HepG2 (cell line): ENCODE data around the gene ADGRG1. TPM values are rescaled to one million over a fixed set of nuclear protein-coding genes. Genes with fewer than 3 reads are reported as not detected.

Experiments
- ATAC-seq: fragments of 200-7000 bp; cut with Tn5 transposase; 3 replicates; pipeline ENCODE4 v1.9.1; 2020; ENCODE audit warnings: mild to moderate bottlenecking, moderate library complexity
- BruUV-seq: library from RNA; stranded (reverse); fragments of 400-500 nt; replicated peaks from 2 replicates; lab custom pipeline; 2021; lab: Mats Ljungman, UMichigan
- CTCF ChIA-PET: fragments of 300-600 bp; formaldehyde crosslinking; extraction: SDS; loops from one replicate; lab custom pipeline; 2021; ENCODE audit warnings: low total read pairs, inconsistent platforms, low intra/inter-chr PET ratio; lab: Yijun Ruan, JAX
- POLR2A ChIA-PET: fragments of 350-600 bp; sonication (Branson Sonifier 250); formaldehyde crosslinking; loops from one replicate; lab custom pipeline; 2020; ENCODE audit warnings: antibody characterized with exemption, inconsistent platforms; lab: Yijun Ruan, JAX
- DNase-seq: peaks from one replicate; pipeline ENCODE4 v3.0.0-alpha.2; 2015; ENCODE audit warnings: low spot score
- FAIRE-seq: peaks from 3 replicates; lab custom pipeline; 2011; peaks lifted over from hg19 to GRCh38; lab: Jason Lieb, UNC
- H2AFZ ChIP-seq: one replicate; pipeline ENCODE4 v1.6.1; 2011; ENCODE audit warnings: low read length, inconsistent platforms
- H3K27ac ChIP-seq: fragments of 300-600 bp; 3 replicates; pipeline ENCODE4 v1.8.0; 2011; ENCODE audit warnings: mixed run types, mild to moderate bottlenecking, mixed read lengths, low read length, inconsistent platforms; ENCODE audit not compliant: insufficient read depth; ENCODE audit errors: extremely low read length
- H3K27me3 ChIP-seq, 2 experiments: fragments of 200-600 bp in 1 of 2; 2 replicates in 1 of 2; 3 replicates in 1 of 2; pipeline versions ENCODE4 v1.6.0 to v1.8.0; 2011; ENCODE audit warnings: low read length in 2 of 2, mild to moderate bottlenecking in 2 of 2, moderate library complexity in 2 of 2, inconsistent platforms in 1 of 2; ENCODE audit not compliant: insufficient read depth in 2 of 2, control insufficient read depth in 1 of 2
- H3K36me3 ChIP-seq, 2 experiments: fragments of 200-600 bp in 1 of 2; replicated peaks in 1 of 2; 2 replicates in 1 of 2; 3 replicates in 1 of 2; pipeline versions ENCODE4 v1.5.1 to v1.8.0; 2011; ENCODE audit warnings: low read length in 2 of 2, inconsistent platforms in 1 of 2; ENCODE audit not compliant: insufficient read depth in 2 of 2, control insufficient read depth in 1 of 2
- H3K4me1 ChIP-seq: 2 replicates; pipeline ENCODE4 v1.5.1; 2012; ENCODE audit warnings: low read length, inconsistent platforms; ENCODE audit not compliant: insufficient read depth
- H3K4me2 ChIP-seq: 2 replicates; pipeline ENCODE4 v1.6.0; 2011; ENCODE audit warnings: low read depth, low read length, inconsistent platforms
- H3K4me3 ChIP-seq, 3 experiments: fragments of 200-600 bp in 1 of 3; sonication (generic), shearing (Covaris generic) in 1 of 3; replicated peaks in 1 of 3; 2 replicates each; pipeline ENCODE4 v1.5.1; 2011 to 2016; ENCODE audit warnings: low read length in 3 of 3, inconsistent platforms in 2 of 3, low read depth in 2 of 3, mild to moderate bottlenecking in 2 of 3, control low read depth in 1 of 3, mixed read lengths in 1 of 3; ENCODE audit not compliant: insufficient read depth in 1 of 3
- H3K79me2 ChIP-seq: one replicate; pipeline ENCODE4 v1.6.1; 2011; ENCODE audit warnings: low read length, inconsistent platforms; ENCODE audit not compliant: insufficient read depth
- H3K9ac ChIP-seq: 2 replicates; pipeline ENCODE4 v1.6.0; 2011; ENCODE audit warnings: mild to moderate bottlenecking, low read depth, low read length, inconsistent platforms; ENCODE audit not compliant: insufficient read depth
- H3K9me3 ChIP-seq: 2 replicates; pipeline ENCODE4 v1.5.1; 2012; ENCODE audit warnings: mild to moderate bottlenecking, low read length
- H4K20me1 ChIP-seq: 2 replicates; pipeline ENCODE4 v1.6.0; 2011; ENCODE audit warnings: inconsistent platforms, mild to moderate bottlenecking, low read length, moderate library complexity; ENCODE audit not compliant: insufficient read depth
- DNMT1 ChIP-seq: sonication (generic); formaldehyde crosslinking; IDR thresholded peaks from 2 replicates; pipeline ENCODE4 v1.5.1; 2020; ENCODE audit warnings: mild to moderate bottlenecking, missing genetic modification reagents
- HNRNPL ChIP-seq: fragments of 200-400 bp; formaldehyde crosslinking; IDR thresholded peaks from 2 replicates; pipeline ENCODE4 v1.6.1; 2017; ENCODE audit warnings: mild to moderate bottlenecking, low read depth, low read length
- MBD4 ChIP-seq: IDR thresholded peaks from 2 replicates; pipeline ENCODE4 v1.6.1; 2012; ENCODE audit warnings: low read length, inconsistent platforms, borderline replicate concordance
- ZMYM3 ChIP-seq: sonication (generic); formaldehyde crosslinking; IDR thresholded peaks from 2 replicates; pipeline ENCODE4 v1.5.1; 2020; ENCODE audit warnings: mild to moderate bottlenecking, missing genetic modification reagents
- ZNF768 ChIP-seq: sonication (generic); formaldehyde crosslinking; IDR thresholded peaks from 2 replicates; pipeline ENCODE4 v1.4.0; 2020; ENCODE audit warnings: missing genetic modification reagents
- WGBS: methylation state at CpG from one replicate; pipeline ENCODE4 v1.1.6; 2017; ENCODE audit warnings: low lambda C conversion rate; 5-methylcytosine and 5-hydroxymethylcytosine counted together
- in situ Hi-C: cut with HindIII; loops from 2 replicates; pipeline ENCODE4 v1.10.0; 2017; ENCODE audit warnings: low pct_unique_long_range_greater_than_20kb; ENCODE audit not compliant: extremely low pct_ligation_motif_present
- intact Hi-C: fragments of 100-400 bp; cut with micrococcal nuclease; formaldehyde crosslinking; loops from one replicate; pipeline ENCODE4 v1.10.0; 2022; ENCODE audit not compliant: unreplicated experiment
- polyA plus RNA-seq, 8 experiments: library from polyadenylated mRNA; depleted of rRNA in 3 of 8; stranded (reverse) in 7 of 8; unstranded in 1 of 8; fragments of >200 nt; fragmentation: Illumina TruSeq in 4 of 8; extraction: Trizol in 4 of 8; gene quantifications; 2 replicates each; pipeline versions ENCODE4 v1.2.1 to v1.2.3, GENCODE V29; 2011 to 2016; ENCODE audit warnings: low read depth in 4 of 8, missing spikeins in 1 of 8, mixed read lengths in 1 of 8; ENCODE audit not compliant: insufficient read depth in 1 of 8
- total RNA-seq, 5 experiments: library from RNA; depleted of rRNA; stranded (reverse); fragments of >200 nt; fragmentation: Illumina TruSeq; extraction: Trizol; gene quantifications; 2 replicates each; pipeline ENCODE4 v1.2.3, GENCODE V29; 2016; ENCODE audit warnings: low read depth in 1 of 5
- TF ChIP-seq, protein P1 (sequence below): sonication (generic); formaldehyde crosslinking; IDR thresholded peaks from 2 replicates; pipeline ENCODE4 v1.4.0; 2020; ENCODE audit warnings: mild to moderate bottlenecking, missing genetic modification reagents

The ADGRG1 gene
- total and polyA plus RNA-seq, 2 of the 13 experiments (the other 11 are each of a cell fraction or from before 2014, with no cell fraction given), result 2.7 to 5.9 TPM

- no peak overlapping the region for H3K4me3 ChIP-seq
- H2AFZ ChIP-seq, result no peak overlapping the region
- TF ChIP-seq ZMYM3 (CRISPR knock-in tag) (peak; percentile 56; the same call in 1 of the 2 replicates), ZNF768 (CRISPR knock-in tag) (peak; percentile 97), MBD4 (no peak), DNMT1 (CRISPR knock-in tag) (0 out of 2 replicates have a peak, but pooled peaks have one; percentile 18)
- no peaks in the 10 kb centered on the region for H3K79me2 ChIP-seq
- H3K36me3 ChIP-seq, result no peaks in the 10 kb centered on the region
- H3K4me1 ChIP-seq, result peaks cover 91% of the 10 kb centered on the region
- ChIA-PET CTCF (no interaction called here), POLR2A (interaction anchor here (1.2 kb wide), 1 partner anchor 21 kb away, joined by 4 read pairs; no protein-coding TSS in a partner anchor)
- no peaks in the 10 kb centered on the region for H4K20me1 ChIP-seq
- no peak overlapping the region for H3K4me2 ChIP-seq
- in situ Hi-C loops, result no loop called here
- no peak overlapping the region for H3K27ac ChIP-seq
- H3K9ac ChIP-seq, result no peak overlapping the region
- intact Hi-C loops, result no loop called here
- no peaks in the 10 kb centered on the region for H3K27me3 ChIP-seq
- 79% methylated on average over 17 of the region's 17 CpGs for WGBS
- ATAC-seq (no peak), DNase-seq (no peak), FAIRE-seq (no peak)
- H3K9me3 ChIP-seq, result no peaks in the 10 kb centered on the region
- no TSS peak for BruUV-seq
Measured at GRCh38 chr16:57697896-57698537, 69.6 kb downstream of the ADGRG1 start.

DNA sequence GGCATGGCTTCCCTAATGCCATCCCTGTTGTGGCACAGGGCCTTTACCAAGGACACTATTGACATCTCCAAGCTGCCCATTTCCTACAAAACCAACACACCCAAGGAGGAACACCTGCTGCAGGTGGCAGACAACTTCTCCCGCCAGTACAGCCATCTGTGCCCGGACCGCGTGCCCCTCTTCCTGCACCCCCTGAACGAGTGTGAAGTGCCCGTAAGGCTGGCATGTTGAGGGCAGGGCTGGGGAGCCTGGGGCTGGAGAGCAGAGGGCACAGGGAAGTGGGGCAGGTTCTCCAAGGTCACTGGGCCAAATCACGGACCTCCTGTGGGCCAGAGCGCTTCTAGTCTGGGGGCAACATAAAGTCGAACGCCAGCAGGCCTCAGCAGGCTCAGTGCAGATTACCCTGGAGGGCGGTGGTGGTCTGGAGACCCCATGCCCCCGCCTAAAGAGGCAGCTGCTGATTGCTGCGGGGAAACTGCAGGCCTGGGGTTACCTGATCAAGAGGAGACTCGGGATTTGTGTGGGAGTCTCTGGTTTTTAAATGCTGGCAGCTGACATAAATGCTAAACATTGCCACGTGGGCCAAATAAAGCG, 70.5 kb downstream of the ADGRG1 start:
- Histone ChIP-seq H3K36me3 (no peaks in the 10 kb centered on the region), H3K27me3 (no peaks in the 10 kb centered on the region), H3K79me2 (no peaks in the 10 kb centered on the region), H3K9me3 (no peaks in the 10 kb centered on the region), H3K9ac (no peak overlapping the region), H4K20me1 (no peaks in the 10 kb centered on the region), H3K4me1 (peaks cover 91% of the 10 kb centered on the region), H3K4me2 (no peak overlapping the region), H2AFZ (no peak overlapping the region), H3K27ac (no peak overlapping the region), H3K4me3 (no peak overlapping the region)
- 78% methylated on average over 12 of the region's 16 CpGs for WGBS
- ChIA-PET CTCF (no interaction called here), POLR2A (interaction anchor here (1.2 to 2.4 kb wide), 2 partner anchors 22 to 31 kb away, joined by 4 to 10 read pairs; partner anchors contain the start of gene ADGRG3)
- in situ Hi-C loops, result no loop called here
- no TSS peak for BruUV-seq
- intact Hi-C loops, result no loop called here
- FAIRE-seq (no peak), DNase-seq (no peak), ATAC-seq (no peak)
- TF ChIP-seq, protein P1, sequence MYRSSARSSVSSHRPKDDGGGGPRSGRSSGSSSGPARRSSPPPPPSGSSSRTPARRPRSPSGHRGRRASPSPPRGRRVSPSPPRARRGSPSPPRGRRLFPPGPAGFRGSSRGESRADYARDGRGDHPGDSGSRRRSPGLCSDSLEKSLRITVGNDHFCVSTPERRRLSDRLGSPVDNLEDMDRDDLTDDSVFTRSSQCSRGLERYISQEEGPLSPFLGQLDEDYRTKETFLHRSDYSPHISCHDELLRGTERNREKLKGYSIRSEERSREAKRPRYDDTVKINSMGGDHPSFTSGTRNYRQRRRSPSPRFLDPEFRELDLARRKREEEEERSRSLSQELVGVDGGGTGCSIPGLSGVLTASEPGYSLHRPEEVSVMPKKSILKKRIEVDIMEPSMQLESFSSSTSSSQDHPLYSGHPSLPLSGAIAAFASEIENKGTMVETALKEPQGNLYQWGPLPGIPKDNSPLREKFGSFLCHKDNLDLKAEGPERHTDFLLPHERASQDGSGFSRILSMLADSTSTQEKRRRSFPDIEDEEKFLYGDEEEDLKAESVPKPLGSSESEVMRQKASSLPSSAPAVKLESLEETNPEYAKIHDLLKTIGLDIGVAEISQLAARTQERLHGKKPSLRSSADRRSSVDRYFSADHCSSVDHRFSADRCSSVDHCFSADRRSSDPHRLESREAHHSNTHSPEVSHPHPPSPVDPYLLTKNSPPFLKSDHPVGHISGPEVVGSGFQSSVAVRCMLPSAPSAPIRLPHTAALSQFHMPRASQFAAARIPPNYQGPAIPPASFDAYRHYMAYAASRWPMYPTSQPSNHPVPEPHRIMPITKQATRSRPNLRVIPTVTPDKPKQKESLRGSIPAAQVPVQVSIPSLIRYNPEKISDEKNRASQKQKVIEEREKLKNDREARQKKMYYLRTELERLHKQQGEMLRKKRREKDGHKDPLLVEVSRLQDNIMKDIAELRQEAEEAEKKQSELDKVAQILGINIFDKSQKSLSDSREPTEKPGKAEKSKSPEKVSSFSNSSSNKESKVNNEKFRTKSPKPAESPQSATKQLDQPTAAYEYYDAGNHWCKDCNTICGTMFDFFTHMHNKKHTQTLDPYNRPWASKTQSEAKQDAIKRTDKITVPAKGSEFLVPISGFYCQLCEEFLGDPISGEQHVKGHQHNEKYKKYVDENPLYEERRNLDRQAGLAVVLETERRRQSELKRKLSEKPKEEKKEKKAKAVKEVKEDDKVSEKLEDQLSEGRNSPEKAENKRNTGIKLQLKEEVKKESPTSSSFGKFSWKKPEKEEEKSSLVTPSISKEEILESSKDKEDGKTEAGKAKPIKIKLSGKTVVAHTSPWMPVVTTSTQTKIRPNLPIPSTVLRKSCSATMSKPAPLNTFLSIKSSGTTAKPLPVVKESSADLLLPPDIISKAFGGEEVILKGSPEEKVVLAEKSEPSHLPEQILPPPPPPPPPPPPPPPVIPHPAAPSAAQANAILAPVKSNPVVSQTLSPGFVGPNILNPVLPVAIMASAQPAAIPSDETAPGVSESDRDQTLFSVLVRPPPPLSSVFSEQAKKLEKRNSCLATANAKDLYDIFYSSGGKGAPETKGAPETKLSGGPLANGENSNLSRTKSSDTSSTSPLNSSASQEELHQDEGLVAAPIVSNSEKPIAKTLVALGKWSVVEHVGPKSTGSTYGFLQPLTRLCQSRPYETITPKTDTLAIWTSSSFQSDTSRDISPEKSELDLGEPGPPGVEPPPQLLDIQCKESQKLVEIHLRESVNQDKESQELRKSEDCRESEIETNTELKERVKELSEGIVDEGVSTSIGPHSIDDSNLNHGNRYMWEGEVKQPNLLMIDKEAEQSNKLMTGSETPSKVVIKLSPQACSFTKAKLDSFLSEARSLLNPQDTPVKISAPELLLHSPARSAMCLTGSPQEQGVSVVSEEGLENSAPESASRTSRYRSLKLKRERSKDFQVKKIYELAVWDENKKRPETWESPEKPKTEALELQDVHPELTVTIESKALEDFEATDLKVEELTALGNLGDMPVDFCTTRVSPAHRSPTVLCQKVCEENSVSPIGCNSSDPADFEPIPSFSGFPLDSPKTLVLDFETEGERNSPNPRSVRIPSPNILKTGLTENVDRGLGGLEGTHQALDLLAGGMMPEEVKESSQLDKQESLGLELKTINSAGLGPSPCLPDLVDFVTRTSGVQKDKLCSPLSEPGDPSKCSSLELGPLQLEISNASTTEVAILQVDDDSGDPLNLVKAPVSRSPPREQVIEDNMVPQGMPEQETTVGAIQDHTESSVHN, result peak; percentile 44; the same call in 1 of the 2 replicates
- peak; percentile 93 for TF ChIP-seq HNRNPL
